ENCODE data around the gene MED31. TPM values are rescaled to one million over a fixed set of nuclear protein-coding genes. Genes with fewer than 3 reads are reported as not detected.
"Not testable (repeated sequence)": the region's sequence is repeated elsewhere in the genome, so short reads cannot be mapped to it uniquely, and the experiment has no call there.

Gene MED31
- total RNA-seq, 1 experiment from 2014 or later, result 29.1 TPM

DNA sequence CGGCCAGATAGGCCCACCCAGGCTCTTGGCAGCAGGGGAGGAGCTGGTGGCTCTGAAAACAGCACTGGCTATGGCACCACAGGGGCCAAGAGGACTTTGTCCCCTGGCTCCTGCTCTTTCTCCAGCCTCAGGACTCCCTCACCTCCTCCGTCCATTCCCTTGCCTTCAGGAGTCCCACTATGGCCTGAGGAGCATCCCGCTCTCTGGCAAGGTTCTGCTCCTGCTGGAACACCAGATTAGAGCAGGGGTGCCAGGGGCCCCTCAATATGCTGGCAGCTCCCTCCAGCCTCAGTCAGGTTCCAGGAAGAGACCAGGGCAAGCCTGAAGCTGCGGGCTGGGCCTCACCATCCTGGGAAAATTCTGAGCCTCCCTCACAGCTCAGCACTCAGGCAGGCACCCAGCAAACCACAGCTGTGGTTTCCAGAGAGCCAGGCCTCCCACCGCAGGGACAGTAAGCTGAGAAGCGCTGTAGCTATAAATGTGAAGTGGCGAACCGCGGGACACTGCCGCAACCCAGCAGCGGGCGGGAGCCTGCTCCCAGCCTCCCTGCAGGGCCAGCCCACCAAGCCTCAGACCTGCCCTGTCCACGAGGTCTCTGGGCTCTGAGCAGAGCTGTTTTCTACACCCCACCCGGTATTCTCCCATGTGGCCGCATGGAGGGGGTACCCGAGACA is 25.9 kb upstream of the MED31 start:
- peak; percentile 66 for DNase-seq (ENCODE audit: low spot score)

DNA sequence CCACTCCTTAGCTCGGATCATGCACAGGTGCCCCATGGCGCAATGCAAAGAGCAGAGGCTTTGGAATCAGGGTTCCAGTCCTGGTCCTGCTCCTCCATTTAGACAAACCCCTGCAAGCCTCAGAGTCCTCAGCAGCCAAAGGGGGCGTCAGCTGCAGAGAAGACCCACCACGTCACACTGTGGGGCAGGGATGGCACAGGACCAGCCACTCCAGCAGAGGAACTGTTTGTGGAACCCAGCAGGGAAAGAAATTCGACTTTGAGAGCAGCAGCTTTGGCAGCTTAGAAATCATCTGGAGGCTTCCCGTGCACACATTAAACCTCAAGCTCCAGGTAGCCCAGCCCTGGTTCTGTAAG is 25.4 kb upstream of the MED31 start:
- no peak for DNase-seq (ENCODE audit: low spot score)

DNA sequence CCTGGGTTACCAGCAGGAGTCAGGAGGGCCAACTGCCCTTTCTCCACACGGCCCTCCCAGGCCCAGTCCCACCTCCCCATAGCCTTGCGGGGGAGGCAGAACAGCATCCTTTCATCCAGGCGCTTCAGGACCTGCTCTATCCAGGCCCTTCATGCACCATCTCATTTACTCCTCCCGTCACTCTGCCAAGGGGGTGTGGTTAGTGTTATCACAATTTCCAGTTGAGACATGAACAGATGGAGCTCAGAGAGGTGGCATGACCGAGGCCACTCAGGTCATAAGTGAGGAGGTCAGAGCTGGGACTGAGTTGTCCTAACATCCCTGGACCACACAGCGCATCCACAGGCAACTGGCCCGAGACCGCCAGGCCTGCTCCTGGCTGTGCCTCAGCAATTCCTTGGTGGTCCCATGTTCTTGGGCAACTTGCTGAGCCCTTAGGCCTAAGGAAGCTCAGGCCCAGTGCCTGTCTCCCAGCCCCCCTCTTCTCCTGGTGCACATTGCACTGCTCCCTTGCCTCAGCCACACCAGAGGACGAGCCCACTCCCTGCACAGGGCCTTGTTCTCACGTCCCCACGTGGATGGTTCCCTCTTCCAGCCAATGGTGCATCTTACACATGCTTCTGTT is 23.9 kb upstream of the MED31 start:
- no peak for DNase-seq (ENCODE audit: low spot score)

DNA sequence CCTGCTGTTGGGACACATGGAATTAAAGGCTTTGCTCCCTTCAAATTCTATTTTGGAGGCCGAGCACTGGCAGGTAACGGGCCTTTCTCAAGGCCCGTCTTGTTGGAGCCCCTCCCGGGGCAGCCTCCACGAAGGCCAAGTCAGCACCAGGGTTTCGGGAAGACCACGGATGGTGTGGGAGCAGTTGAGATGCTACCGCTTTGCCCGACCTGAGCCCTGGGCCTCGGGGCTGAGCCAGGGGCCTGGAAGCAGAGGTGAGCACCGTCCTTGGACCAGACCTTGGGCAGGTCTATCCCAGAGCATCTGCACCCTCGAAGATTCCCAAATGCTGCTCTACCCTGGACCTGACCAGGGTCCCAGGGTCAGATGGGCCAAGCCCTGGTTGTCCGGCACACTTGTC is 23.2 kb upstream of the MED31 start:
- DNase-seq (ENCODE audit: low spot score), result no peak

DNA sequence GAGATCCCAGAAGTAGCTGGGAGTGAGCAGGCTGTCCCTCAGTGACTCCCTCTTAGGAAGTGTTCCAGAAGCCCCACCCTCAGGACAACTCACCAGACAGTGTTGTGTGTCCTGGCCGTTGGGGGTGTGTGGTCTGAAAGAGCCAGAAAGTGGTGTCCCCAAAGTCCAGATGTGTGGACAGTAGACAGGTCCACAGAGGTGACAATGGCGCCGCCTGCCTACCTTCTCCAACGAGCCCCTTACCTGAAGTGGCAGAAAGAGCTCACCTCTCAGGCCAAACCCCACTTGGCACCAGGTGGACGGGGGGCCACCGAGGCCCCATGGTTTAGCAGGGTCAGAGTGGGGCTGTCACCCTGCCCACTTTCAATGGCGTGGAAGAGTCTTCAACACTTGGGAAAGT is 20.0 kb upstream of the MED31 start:
- no peak for DNase-seq (ENCODE audit: low spot score)

DNA sequence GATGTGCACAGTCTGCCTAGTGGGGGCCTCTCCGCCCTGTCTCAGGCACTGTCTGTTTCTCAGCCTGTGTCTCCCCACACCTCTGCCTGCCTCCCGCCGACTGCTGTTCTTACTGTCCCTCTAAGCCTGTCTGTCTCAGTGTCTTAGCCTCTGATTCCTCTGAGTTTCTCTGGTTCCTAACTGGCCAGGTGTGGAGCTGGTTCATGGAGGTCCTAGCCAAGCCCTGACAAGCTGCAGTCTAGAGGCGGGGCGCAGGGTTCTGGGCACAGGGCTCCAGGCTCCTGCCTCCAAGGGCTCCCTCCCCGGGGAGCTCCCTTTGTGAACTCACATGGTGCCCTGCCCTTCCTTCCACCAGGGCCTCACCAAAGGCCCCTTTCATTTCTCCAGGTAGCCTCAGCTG is 19.6 kb upstream of the MED31 start:
- DNase-seq (ENCODE audit: low spot score), result no peak

DNA sequence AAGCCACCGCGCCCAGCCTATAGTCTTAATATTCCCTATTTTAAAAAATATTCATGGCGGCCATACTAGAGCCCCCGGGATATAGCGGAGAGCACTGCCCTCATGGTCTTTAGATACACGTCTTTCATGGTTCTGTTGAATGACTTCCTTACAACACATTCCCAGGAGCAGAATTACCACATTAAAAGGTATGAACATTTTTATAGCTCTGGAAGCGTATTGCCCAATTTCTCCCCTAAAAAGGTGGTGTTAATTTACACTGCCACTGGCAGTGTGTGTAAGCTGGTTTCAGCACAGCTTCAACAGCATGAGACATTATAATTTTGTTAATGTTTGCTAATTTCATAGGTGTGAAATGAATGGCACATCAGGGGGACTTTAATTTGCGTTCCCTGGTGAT is 19.2 kb upstream of the MED31 start:
- no peak for DNase-seq (ENCODE audit: low spot score)

DNA sequence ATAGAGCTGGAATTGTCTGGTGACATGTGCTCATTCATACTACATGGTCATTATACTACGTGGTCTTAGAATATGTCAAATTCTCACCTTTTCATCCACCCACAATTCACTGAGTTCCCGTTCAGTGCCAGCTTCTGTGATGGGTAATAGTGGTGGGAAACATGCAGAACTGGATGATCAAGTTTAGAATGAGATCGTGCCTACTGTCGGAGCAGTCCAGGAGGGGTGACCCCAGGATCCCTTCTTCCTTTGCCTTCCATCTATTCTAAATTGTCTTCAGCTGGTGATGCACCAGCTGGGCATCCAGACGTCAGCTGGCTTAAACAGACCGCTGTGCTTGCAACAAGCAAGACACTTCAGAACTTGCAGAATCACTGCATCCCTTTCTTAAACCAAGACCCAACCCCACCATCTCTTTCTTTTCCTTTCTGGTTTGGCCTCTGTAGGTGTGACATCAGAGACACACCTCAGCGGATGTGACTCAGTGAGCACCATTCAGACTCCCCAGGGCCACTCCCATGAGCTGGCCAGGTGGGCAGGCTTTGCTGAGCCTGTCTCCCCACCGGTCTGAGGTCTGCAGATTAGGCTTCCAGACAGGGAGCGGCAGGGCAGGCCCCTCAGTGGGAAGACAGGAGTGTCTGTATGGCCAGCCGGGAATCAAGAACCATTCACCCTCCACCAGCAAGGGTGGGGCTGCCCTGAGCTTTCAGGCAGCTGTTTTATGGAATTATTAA is 18.2 kb upstream of the MED31 start:
- no peak for DNase-seq (ENCODE audit: low spot score)

DNA sequence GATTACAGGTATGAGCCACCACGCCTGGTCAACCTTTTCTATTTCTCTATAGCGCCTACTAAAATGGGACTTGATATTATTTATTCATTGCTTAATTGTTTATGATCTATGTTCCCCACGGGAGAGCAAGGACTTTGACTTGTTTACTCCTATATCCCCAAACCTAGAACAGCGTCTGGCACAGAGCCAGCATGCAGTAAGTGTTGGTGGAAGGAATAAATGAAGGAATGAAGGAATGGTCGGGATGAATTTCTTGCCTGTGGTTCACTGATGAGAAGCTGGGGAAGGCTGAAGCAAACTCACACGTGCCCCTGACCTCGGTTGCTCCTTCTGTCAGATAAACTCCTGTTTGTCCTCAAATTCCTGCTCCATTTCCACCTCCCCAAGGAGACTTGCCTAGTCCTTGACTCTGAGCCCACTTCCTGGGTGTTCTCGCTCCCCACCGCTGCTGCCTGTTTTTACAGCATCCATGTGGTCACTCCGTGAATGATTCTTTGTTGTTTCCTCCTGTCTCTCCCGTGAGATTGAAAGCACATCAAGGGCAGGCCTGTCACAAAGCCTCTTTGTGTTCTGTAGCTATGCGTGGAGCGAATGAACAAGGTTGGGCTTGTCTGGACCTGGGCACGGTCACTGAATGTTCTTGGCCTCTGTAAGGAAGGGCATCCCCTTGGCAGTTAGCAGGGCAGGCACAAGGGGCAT is 17.5 kb upstream of the MED31 start:
- no peak for DNase-seq (ENCODE audit: low spot score)

DNA sequence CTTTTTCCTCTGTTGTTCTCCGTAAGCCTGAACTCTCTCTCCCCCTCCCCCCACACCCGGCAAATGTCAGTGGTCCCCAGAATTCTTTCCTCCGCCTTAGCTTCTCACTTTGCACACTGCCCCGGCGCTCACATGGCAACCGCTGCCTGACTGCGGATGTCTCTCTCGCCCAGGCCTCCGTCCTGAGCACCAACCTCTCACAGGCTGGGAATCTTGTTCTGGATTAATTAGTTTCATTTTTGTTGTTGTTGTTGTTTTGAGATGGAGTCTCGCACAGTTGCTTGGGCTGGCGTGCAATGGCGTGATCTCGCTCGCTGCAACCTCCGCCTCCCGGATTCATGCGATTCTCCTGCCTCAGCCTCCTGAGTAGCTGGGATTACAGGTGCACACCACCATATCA is 16.8 kb upstream of the MED31 start:
- no peak for DNase-seq (ENCODE audit: low spot score)

DNA sequence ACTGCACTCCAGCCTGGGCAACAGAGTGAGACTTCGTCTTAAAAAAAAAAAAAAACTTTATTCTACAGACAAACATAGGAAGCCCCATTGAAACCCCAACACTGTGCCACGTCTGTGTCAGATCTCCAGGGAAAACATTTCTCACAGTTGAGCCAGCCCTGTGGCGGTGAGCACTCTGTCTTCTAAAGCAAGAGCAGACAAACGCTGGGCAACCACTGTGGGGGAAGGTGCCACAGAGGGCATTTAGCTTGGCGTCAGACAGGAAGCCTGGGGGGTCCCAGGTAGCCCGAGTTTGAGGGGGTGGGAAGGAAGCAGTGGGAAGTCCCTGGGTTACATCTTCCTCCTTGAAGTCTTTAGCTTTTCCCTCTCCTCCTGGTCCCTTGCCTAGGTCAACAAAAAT is 16.1 kb upstream of the MED31 start:
- DNase-seq (ENCODE audit: low spot score), result no peak

DNA sequence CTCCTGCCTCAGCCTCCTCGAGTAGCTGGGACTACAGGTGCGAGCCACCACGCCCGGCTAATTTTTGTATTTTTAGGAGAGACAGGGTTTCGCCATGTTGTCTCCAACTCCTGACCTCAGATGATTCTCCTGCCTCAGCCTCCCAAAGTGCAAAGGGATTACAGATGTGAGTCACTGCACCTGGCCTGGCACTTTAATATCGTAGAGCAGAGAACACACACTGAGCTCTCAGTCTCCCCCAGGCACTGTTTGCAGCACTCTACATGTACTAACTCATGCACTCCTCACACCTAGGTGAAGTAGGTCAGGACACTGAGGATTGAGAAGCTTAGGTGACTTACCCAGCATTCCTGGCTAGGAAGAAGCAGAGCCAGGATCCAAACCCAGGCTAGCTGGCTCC is 15.2 kb upstream of the MED31 start:
- no peak for DNase-seq (ENCODE audit: low spot score)

DNA sequence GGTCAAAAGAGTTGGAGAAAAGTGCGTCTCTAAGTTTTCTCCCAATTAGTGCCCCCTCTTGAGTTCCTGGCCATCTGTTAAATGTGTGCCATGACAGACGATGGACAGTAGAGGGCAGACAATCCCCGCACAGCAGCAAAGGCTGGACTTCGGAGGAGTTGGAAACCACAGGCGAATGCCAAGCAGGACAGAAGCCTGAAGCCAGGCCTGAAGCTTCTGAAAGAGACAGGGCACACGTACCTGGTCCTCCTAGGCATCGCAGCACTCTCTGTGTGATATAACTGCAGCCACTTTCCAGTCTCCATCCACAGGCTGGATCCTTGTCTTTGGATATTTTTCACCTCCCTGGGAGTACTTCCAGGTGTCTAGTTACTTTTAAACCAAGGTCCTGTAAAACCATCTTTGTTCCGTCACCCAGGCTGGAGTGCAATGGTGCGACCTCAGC is 14.7 kb upstream of the MED31 start:
- DNase-seq (ENCODE audit: low spot score), result peak; percentile 75

DNA sequence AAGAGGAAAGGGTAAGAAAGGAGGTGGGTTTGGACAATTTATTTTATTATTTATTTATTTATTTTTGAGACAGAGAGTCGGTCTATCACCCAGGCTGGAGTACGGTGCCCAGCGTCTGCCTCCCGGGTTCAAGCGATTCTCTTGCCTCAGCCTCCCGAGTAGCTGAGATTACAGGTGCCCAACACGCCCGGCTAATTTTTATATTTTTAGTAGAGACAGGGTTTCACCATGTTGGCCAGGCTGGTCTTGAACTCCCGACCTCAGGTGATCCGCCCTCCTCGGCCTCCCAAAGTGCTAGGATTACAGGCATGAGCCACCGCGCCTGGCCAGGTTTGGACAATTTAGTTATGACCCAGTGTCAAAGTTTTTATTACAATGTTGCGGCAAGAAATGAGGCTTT is 11.8 kb upstream of the MED31 start:
- not testable (repeated sequence) for DNase-seq (ENCODE audit: low spot score)

DNA sequence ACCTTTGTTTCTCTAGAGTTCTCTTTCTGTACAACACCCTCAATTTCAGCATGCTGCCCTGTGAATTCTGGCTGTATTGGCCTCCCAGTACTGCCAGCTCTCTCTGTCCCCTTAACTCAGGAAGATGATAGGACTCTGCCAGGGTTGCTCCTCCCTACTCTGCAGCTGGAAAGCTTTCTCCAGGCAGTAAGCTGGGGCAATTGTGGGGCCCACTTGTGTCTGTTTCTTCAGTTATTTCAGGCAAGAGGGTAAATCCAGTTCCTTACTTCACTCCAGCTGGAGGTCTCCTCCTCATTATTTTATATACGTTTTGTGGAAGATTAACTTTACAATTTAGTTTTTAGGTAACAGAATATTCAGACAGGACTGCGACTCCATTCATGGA is 10.1 kb upstream of the MED31 start:
- DNase-seq (ENCODE audit: low spot score), result no peak

DNA sequence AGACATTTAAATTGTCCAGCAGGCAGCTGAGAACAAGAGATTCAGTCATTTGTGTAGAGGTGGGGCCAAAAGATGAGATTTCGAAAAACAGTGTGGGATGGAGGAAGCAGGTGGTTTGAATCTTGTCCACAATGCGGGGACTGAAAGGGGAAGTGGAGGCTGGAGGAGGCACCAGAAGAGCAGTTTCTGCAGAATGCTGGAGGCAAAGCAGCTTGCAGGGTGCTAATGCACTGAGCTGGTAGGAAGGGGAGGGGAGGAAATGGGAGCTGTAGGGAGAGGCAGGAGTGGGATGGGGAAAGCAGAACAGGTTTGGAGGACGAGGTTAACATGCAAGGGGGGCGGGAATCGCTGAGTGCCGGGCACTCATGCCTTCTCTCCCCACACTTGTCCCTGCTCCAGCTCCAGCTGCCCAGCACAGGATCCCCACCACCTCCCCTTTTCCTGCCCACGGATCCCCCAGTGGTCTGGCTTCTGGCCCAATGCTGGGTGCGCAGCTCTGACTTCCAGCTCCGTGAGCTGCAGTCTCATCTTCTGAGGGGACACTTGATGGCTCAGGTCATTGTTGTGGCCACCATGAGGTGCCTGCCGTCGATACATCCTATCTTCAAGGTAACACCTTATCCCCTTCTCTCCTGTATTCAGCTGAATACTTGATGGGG is 9.5 kb upstream of the MED31 start:
- no peak for DNase-seq (ENCODE audit: low spot score)

DNA sequence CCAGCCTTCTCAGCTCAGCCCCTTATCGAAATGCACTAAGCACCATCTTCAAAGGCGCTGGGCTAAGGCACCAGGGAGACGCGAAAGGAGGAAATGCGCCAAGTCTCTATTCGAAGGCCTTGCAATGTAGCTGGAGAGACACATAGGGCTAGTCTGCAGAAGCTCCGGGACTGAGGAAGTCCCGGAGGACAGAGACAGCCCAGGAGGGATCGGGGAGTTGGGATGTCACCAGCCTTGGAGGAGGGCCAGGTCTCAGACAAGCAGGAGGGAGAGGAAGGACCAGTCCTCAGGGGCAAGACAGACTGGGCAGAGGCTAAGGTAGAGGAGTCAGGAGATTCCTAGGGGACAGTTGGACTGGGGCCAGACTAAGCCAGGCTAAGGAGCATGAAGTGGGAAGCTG is 8.7 kb upstream of the MED31 start:
- no peak for DNase-seq (ENCODE audit: low spot score)

DNA sequence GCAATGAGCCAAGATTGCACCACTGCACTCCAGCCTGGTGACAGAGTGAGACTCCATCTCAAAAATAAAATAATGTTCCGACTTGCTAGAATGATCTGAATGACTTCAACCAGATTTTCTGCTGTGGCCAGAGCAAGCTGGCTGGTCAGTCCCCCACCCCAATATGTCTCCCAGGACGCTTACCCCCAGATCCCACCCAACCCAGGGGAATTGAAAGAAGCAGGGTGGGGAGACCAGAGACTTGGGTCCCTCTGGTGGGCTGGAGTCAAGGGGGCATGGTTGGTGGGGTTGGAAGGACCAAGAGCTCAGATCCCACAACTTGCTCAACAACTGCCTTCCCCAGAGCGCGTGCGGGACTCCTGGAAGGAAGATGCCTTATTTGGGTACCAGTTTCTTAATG is 7.0 kb upstream of the MED31 start:
- not testable (repeated sequence) for DNase-seq (ENCODE audit: low spot score)

DNA sequence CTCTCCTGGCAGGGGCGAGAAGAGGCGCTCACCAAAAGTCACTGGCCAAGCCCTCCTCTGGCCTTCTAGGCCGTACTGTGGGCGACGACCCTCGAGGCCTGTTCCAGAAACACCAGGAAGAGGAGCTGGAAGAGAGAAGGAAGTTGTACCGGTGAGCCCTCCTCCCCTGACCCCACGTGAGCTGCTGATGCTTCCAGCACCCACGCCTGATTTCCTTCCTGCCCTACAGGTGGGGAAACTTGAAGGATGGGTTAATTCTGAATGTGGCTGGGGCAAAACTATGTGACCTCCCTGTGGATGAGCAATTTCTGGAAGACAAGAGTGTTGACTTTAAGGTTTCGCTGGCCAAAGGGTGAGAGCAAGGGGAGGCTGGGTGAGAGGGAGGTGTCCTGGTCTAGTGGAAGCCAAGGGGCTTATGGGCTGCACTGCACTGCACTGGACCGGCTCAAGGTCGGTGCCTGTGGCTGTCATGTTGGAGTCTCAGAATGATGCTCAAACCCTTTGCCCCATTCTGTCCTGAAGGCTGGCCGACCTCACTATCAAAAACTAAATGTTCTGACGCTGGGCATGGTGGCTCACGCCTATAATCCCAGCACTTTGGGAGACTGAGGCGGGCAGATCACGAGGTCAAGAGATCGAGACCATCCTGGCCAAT is 6.4 kb upstream of the MED31 start:
- DNase-seq (ENCODE audit: low spot score), result no peak

DNA sequence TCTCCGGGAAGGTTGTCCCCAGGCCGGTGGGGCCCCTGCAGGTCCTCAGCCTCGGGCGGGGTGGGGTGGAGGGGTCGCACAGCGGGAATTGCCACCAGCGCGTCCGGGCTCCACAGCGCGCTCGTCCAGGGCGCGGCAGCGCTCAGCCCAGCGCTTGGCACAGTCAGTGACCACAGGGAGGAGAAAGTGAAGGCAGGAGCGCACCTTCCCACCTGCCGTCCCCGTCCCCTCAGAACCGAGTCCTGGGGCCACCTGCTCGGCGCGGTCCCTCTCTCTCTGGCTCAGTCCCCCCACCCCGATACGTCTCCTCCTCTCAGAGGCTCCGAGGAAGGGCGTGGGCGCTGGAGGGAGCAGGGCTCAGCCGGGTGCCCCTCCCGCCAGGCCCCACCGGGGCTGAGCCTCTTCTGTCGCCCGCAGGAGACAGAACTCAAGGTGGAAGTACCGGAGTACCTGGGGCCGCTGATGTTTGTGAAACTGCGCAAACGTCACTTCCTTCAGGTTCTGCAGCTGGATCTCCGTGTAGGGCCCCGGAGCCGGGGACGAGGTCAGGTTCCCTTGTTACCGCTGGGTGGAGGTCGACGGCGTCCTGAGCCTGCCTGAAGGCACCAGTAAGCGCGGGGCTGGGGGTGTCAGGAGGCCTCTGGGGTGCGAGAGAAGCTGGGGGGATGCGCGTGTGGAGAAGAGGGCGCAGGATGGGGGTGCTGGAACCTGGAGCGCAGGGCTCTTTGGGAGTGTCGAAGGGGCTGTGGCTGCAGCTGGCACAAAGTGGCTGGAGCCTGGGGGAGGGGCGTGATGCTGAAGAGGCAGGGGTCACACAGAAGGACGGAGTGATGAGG is 5.6 kb upstream of the MED31 start:
- DNase-seq (ENCODE audit: low spot score), result not testable (repeated sequence)

Measured in A172 (cell line).